ENCODE measurements around the gene RBBP4. TPM values are rescaled to one million over a fixed set of nuclear protein-coding genes. Genes with fewer than 3 reads are reported as not detected.

The RBBP4 gene
- 159 TPM for polyA plus RNA-seq
- long read RNA-seq, donor 1, full-length matches to known transcripts = 23 of 23 reads
- long read RNA-seq, donor 1, partial matches to known transcripts = 0 of 23 reads
- long read RNA-seq, donor 1, other reads (novel, unspliced or antisense) = 0 of 23 reads
- long read RNA-seq, donor 2, full-length matches to known transcripts = 59 of 296 reads
- long read RNA-seq, donor 2, partial matches to known transcripts = 237 of 296 reads
- long read RNA-seq, donor 2, other reads (novel, unspliced or antisense) = 0 of 296 reads
- long read RNA-seq, donor 3 = 0 reads
- long read RNA-seq, donor 4, full-length matches to known transcripts = 8 of 8 reads
- long read RNA-seq, donor 4, partial matches to known transcripts = 0 of 8 reads
- long read RNA-seq, donor 4, other reads (novel, unspliced or antisense) = 0 of 8 reads
- long read RNA-seq, donor 5, full-length matches to known transcripts = 22 of 22 reads
- long read RNA-seq, donor 5, partial matches to known transcripts = 0 of 22 reads
- long read RNA-seq, donor 5, other reads (novel, unspliced or antisense) = 0 of 22 reads
- long read RNA-seq, donor 6, full-length matches to known transcripts = 48 of 48 reads
- long read RNA-seq, donor 6, partial matches to known transcripts = 0 of 48 reads
- long read RNA-seq, donor 6, other reads (novel, unspliced or antisense) = 0 of 48 reads
- long read RNA-seq, donor 7, full-length matches to known transcripts = 28 of 28 reads
- long read RNA-seq, donor 7, partial matches to known transcripts = 0 of 28 reads
- long read RNA-seq, donor 7, other reads (novel, unspliced or antisense) = 0 of 28 reads
- long read RNA-seq, donor 8, full-length matches to known transcripts = 62 of 62 reads
- long read RNA-seq, donor 8, partial matches to known transcripts = 0 of 62 reads
- long read RNA-seq, donor 8, other reads (novel, unspliced or antisense) = 0 of 62 reads
- long read RNA-seq, donor 9, full-length matches to known transcripts = 36 of 65 reads
- long read RNA-seq, donor 9, partial matches to known transcripts = 24 of 65 reads
- long read RNA-seq, donor 9, other reads (novel, unspliced or antisense) = 5 of 65 reads
- long read RNA-seq, donor 10, full-length matches to known transcripts = 45 of 45 reads
- long read RNA-seq, donor 10, partial matches to known transcripts = 0 of 45 reads
- long read RNA-seq, donor 10, other reads (novel, unspliced or antisense) = 0 of 45 reads
- long read RNA-seq, donor 11, full-length matches to known transcripts = 35 of 35 reads
- long read RNA-seq, donor 11, partial matches to known transcripts = 0 of 35 reads
- long read RNA-seq, donor 11, other reads (novel, unspliced or antisense) = 0 of 35 reads

GRCh38 chr1:32650752-32651460, at the start of gene RBBP4:
TSS of gene RBBP4 (plus strand) at chr1:32651208. CDS start at chr1:32651307, 99 bp downstream.
- H3K9me3 ChIP-seq (ENCODE audit: control insufficient read depth, low read depth, low read length) = no peaks in the 10 kb centered on the region
- WGBS (ENCODE audit: insufficient coverage, low lambda C conversion rate) = no CpG with 5 or more reads among the region's 67 CpGs
- no peaks in the 10 kb centered on the region for H3K27me3 ChIP-seq (ENCODE audit: control insufficient read depth, insufficient read depth, low read length)
- peak within 1 kb of the TSS; percentile 74 for H3K4me3 ChIP-seq (ENCODE audit: low read length)
- DNase-seq = peak; percentile 98 to 99
- H3K36me3 ChIP-seq (ENCODE audit: control insufficient read depth, insufficient read depth, low read length) = peaks cover 28% of the 10 kb centered on the region
- H3K27ac ChIP-seq (ENCODE audit: low read length) = peak within 1 kb of the TSS; percentile 98
- peaks cover 9% of the 10 kb centered on the region for H3K4me1 ChIP-seq (ENCODE audit: control insufficient read depth, insufficient read depth, low read length)

GRCh38 chr1:32605711-32606424, 45.1 kb upstream of the RBBP4 start:
- no peaks in the 10 kb centered on the region for H3K9me3 ChIP-seq (ENCODE audit: control insufficient read depth, low read depth, low read length)
- no peak overlapping the region for H3K4me3 ChIP-seq (ENCODE audit: low read length)
- H3K27ac ChIP-seq (ENCODE audit: low read length) = no peak overlapping the region
- WGBS (ENCODE audit: insufficient coverage, low lambda C conversion rate) = no CpG with 5 or more reads among the region's 17 CpGs
- no peaks in the 10 kb centered on the region for H3K27me3 ChIP-seq (ENCODE audit: control insufficient read depth, insufficient read depth, low read length)
- no peak for DNase-seq
- peaks cover 2% of the 10 kb centered on the region for H3K36me3 ChIP-seq (ENCODE audit: control insufficient read depth, insufficient read depth, low read length)
- H3K4me1 ChIP-seq (ENCODE audit: control insufficient read depth, insufficient read depth, low read length) = no peaks in the 10 kb centered on the region

GRCh38 chr1:32606565-32607371, 44.2 kb upstream of the RBBP4 start:
- Histone ChIP-seq H3K27me3 (ENCODE audit: control insufficient read depth, insufficient read depth, low read length) (no peaks in the 10 kb centered on the region), H3K4me3 (ENCODE audit: low read length) (no peak overlapping the region), H3K27ac (ENCODE audit: low read length) (no peak overlapping the region), H3K4me1 (ENCODE audit: control insufficient read depth, insufficient read depth, low read length) (no peaks in the 10 kb centered on the region), H3K36me3 (ENCODE audit: control insufficient read depth, insufficient read depth, low read length) (peaks cover 2% of the 10 kb centered on the region), H3K9me3 (ENCODE audit: control insufficient read depth, low read depth, low read length) (no peaks in the 10 kb centered on the region)
- no peak for DNase-seq
- WGBS (ENCODE audit: insufficient coverage, low lambda C conversion rate) = no CpG with 5 or more reads among the region's 11 CpGs

- H3K4me1 ChIP-seq (ENCODE audit: control insufficient read depth, insufficient read depth, low read length) = no peaks in the 10 kb centered on the region
- H3K27me3 ChIP-seq (ENCODE audit: control insufficient read depth, insufficient read depth, low read length) = peaks cover 4% of the 10 kb centered on the region
- peaks cover 2% of the 10 kb centered on the region for H3K36me3 ChIP-seq (ENCODE audit: control insufficient read depth, insufficient read depth, low read length)
- DNase-seq = no peak
- H3K9me3 ChIP-seq (ENCODE audit: control insufficient read depth, low read depth, low read length) = no peaks in the 10 kb centered on the region
- 89% methylated on average over 3 of the region's 4 CpGs for WGBS (ENCODE audit: insufficient coverage, low lambda C conversion rate)
- no peak overlapping the region for H3K4me3 ChIP-seq (ENCODE audit: low read length)
- H3K27ac ChIP-seq (ENCODE audit: low read length) = no peak overlapping the region
Measured at GRCh38 chr1:32609180-32609579, 41.8 kb upstream of the RBBP4 start.

- Histone ChIP-seq H3K27me3 (ENCODE audit: control insufficient read depth, insufficient read depth, low read length) (peaks cover 4% of the 10 kb centered on the region), H3K27ac (ENCODE audit: low read length) (no peak overlapping the region), H3K4me1 (ENCODE audit: control insufficient read depth, insufficient read depth, low read length) (no peaks in the 10 kb centered on the region), H3K4me3 (ENCODE audit: low read length) (peak overlapping the region; percentile 58), H3K9me3 (ENCODE audit: control insufficient read depth, low read depth, low read length) (no peaks in the 10 kb centered on the region), H3K36me3 (ENCODE audit: control insufficient read depth, insufficient read depth, low read length) (no peaks in the 10 kb centered on the region)
- DNase-seq = no peak
- no CpG with 5 or more reads among the region's 12 CpGs for WGBS (ENCODE audit: insufficient coverage, low lambda C conversion rate)
Measured at GRCh38 chr1:32611859-32612188, 39.2 kb upstream of the RBBP4 start.

GRCh38 chr1:32612189-32612881, 38.7 kb upstream of the RBBP4 start:
- H3K4me1 ChIP-seq (ENCODE audit: control insufficient read depth, insufficient read depth, low read length) = no peaks in the 10 kb centered on the region
- H3K27me3 ChIP-seq (ENCODE audit: control insufficient read depth, insufficient read depth, low read length) = peaks cover 4% of the 10 kb centered on the region
- H3K9me3 ChIP-seq (ENCODE audit: control insufficient read depth, low read depth, low read length) = no peaks in the 10 kb centered on the region
- H3K4me3 ChIP-seq (ENCODE audit: low read length) = peak overlapping the region; percentile 58
- no peaks in the 10 kb centered on the region for H3K36me3 ChIP-seq (ENCODE audit: control insufficient read depth, insufficient read depth, low read length)
- 5% methylated on average over 5 of the region's 35 CpGs for WGBS (ENCODE audit: insufficient coverage, low lambda C conversion rate)
- peak; percentile 56 to 73 for DNase-seq
- no peak overlapping the region for H3K27ac ChIP-seq (ENCODE audit: low read length)

- no peak for DNase-seq
- no peak overlapping the region for H3K27ac ChIP-seq (ENCODE audit: low read length)
- no CpG with 5 or more reads among the region's 5 CpGs for WGBS (ENCODE audit: insufficient coverage, low lambda C conversion rate)
- no peaks in the 10 kb centered on the region for H3K36me3 ChIP-seq (ENCODE audit: control insufficient read depth, insufficient read depth, low read length)
- peaks cover 4% of the 10 kb centered on the region for H3K27me3 ChIP-seq (ENCODE audit: control insufficient read depth, insufficient read depth, low read length)
- H3K4me3 ChIP-seq (ENCODE audit: low read length) = no peak overlapping the region
- H3K9me3 ChIP-seq (ENCODE audit: control insufficient read depth, low read depth, low read length) = no peaks in the 10 kb centered on the region
- H3K4me1 ChIP-seq (ENCODE audit: control insufficient read depth, insufficient read depth, low read length) = no peaks in the 10 kb centered on the region
Measured at GRCh38 chr1:32613472-32613871, 37.5 kb upstream of the RBBP4 start.

GRCh38 chr1:32618673-32619221, 32.3 kb upstream of the RBBP4 start:
- WGBS (ENCODE audit: insufficient coverage, low lambda C conversion rate) = 100% methylated on average over 2 of the region's 5 CpGs
- Histone ChIP-seq H3K9me3 (ENCODE audit: control insufficient read depth, low read depth, low read length) (no peaks in the 10 kb centered on the region), H3K27me3 (ENCODE audit: control insufficient read depth, insufficient read depth, low read length) (no peaks in the 10 kb centered on the region), H3K27ac (ENCODE audit: low read length) (no peak overlapping the region), H3K4me1 (ENCODE audit: control insufficient read depth, insufficient read depth, low read length) (no peaks in the 10 kb centered on the region), H3K36me3 (ENCODE audit: control insufficient read depth, insufficient read depth, low read length) (peaks cover 8% of the 10 kb centered on the region), H3K4me3 (ENCODE audit: low read length) (no peak overlapping the region)
- no peak for DNase-seq
